RCC 7860 (cell line): ENCODE data around the gene HGFAC.

Source experiments
- DNase-seq: peaks from one replicate; pipeline ENCODE4 v3.0.0-alpha.2; 2015; ENCODE audit warnings: low spot score
- FAIRE-seq: peaks from 2 replicates; lab custom pipeline; 2012; peaks lifted over from hg19 to GRCh38; lab: Jason Lieb, UNC

Gene HGFAC

GRCh38 chr4:3484057-3484973, 42.5 kb downstream of the HGFAC start:
- FAIRE-seq (peak; percentile 84), DNase-seq (peak; percentile 96)

GRCh38 chr4:3485011-3485791, 43.4 kb downstream of the HGFAC start:
- DNase-seq (no peak), FAIRE-seq (no peak)

DNA sequence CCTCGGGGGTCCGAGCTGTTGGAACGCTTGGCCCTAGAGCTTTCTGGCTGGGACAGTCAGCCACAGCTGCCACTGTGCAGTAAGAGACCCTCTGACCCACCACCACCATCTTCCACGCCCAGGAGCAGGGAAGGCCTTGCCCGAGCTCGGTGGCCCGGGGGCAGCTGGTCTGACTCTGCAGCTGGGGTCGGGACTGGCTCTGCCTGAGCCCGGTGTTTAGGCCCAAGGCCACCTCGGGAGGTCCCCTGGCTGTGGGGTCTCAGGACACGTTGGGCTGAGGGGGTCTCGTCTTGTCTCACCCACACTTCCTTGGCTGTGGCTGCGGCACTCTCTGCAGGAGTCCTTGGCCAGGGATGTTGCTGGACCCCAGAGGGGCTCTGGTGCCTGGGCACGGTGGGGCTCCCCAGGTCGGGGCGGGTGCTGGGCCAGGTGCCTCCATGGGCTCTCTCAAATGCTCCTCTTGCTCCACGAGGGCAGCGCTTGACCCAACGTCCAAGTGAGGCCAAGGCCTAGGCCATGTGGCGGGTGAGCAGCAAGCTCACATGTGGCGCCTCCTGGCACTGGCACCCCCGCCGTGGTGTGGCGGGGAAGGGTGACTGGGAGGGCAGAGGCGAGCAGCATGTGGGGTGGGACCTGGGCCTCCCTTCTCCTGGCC, 44.2 kb downstream of the HGFAC start:
- DNase-seq (no peak), FAIRE-seq (no peak)

- DNase-seq (no peak), FAIRE-seq (no peak)
Measured at GRCh38 chr4:3486541-3487540, 45.1 kb downstream of the HGFAC start.

DNA sequence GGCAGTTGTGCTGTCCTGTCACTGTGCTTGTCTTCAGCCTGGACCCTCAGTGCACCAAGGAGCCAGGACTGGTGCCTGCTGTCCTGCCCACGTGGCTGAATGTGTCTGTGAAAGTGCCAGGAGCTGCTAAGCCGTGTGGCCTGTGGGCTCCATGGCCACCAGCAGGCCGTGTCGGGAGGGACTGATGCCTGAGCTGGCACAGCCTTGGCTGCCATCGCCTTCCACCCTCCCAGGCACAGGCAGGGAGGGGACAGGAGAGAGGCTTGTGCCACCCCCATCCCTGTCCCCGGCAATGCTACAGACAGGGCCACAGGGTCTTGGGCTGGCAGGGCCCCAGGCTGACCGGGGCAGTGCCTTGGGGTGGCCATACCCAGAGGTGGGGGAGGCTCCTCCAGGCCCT, 46.1 kb downstream of the HGFAC start:
- FAIRE-seq (no peak), DNase-seq (no peak)

DNA sequence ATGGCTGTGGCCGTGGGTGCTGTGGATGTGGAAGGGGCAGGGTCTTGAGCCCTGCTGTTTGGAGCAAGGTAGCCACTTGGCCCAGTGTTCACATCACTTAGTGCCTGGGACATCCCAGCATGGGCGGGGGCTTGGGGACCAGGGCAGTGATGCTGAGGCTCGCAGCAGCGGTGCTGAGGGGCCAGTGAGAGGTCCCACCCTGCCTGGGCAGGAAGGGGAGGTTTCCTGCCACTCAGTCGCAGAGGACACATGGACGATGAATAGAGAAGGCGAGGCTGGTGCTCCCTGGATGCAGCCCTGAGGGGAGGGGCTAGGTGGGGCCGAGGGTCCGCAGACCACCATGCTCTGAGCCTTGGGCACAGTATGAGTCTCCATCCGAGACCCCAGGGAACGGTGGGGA, 47.1 kb downstream of the HGFAC start:
- DNase-seq = no peak

GRCh38 chr4:3489451-3489962, 47.7 kb downstream of the HGFAC start:
- DNase-seq (no peak), FAIRE-seq (no peak)

More for the DNA sequence above, 47.1 kb downstream of the HGFAC start:
- FAIRE-seq = no peak

- DNase-seq (no peak), FAIRE-seq (no peak)
Measured at GRCh38 chr4:3491681-3492405, 50.1 kb downstream of the HGFAC start.

DNA sequence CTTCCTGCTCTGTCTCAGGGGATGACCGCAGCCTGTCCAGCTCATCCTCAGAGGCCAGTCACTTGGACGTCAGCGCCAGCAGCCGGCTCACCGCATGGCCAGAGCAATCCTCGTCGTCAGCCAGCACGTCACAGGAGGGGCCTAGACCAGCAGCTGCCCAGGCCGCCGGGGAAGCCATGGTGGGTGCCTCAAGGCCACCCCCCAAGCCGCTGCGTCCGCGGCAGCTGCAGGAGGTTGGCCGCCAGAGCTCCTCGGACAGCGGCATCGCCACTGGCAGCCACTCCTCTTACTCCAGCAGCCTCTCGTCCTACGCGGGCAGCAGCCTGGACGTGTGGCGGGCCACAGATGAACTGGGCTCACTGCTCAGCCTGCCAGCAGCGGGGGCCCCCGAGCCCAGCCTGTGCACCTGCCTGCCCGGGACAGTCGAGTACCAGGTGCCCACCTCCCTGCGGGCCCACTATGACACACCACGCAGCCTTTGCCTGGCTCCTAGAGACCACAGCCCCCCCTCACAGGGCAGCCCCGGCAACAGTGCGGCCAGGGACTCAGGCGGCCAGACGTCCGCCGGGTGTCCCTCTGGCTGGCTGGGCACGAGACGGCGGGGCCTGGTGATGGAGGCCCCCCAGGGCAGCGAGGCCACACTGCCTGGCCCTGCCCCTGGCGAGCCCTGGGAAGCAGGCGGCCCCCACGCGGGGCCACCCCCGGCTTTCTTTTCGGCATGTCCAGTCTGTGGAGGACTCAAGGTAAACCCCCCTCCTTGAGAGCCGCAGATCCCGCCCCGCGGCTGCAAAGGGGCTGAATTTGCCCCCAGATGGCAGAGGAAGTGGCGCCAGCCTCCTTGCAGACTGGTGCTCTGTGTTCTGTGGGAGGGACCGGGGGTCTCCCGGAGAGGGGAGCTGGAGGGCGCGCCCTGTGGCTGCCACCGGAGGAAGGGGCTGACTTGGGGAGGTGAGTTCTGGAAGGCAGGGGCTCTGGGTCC, 51.3 kb downstream of the HGFAC start:
- FAIRE-seq (no peak), DNase-seq (no peak)

DNA sequence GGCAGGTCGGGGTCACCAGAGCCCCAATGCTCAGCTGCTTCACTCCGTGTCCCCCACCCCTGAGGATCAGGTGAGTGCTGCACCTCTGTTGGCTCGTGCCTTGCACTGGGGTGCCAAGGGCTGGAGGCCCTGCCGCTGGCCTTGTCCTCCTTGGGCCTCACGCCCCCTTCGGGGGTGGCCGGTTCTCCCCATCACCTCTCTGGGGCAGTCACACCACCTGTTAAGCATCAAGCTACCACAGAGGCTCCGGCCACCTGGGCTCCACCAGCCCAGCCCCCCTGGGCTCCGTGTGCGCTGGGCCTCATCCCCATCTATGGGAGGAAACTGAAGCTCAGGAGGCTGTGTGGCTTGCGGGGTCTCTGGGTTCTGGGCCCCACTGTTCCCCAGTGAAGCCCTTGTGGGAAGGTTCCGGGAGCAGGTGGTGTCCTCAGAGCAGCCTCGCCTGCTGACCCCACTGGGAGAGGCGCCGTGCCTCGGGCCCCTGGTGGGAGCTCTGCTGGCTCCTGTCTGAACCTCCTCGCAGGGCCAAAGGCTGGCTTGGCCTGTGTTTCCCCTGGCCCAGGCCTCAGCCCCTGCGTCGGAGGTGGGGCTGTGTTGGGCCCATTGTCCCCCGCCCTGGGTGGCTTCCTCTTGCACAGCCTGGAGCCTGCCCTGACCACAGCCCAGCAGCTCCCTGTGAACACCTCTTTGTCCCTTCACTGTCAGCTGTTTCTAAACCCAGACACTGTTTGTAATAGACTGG, 52.1 kb downstream of the HGFAC start:
- FAIRE-seq (no peak), DNase-seq (no peak)

DNA sequence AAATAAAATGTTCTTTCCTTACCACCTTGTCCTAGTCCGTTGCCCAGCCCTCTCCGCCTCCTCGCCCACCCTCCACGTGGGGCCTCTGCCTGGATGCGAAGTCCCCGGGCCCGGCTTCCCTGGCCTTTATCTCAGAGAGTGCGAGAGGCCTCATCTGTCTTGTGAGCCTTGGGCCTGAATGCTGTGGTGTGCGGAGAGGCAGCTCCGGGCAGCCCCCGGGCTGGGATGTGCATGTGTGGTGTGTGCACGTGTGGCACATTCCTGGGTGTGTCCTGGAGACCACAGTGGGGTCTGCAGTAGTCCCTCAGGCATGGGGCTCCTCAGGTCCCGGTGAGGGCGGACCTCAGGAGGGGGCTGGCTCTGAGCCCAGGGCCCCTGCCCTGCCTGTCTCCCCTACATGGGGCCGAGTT, 52.7 kb downstream of the HGFAC start:
- DNase-seq (no peak), FAIRE-seq (no peak)

GRCh38 chr4:3495204-3495975, 53.6 kb downstream of the HGFAC start:
- FAIRE-seq (no peak), DNase-seq (no peak)

GRCh38 chr4:3496021-3496420, 54.3 kb downstream of the HGFAC start:
- no peak for FAIRE-seq

GRCh38 chr4:3497095-3497494, 55.3 kb downstream of the HGFAC start:
- DNase-seq = no peak
- FAIRE-seq = no peak

More at GRCh38 chr4:3496021-3496420, 54.3 kb downstream of the HGFAC start:
- no peak for DNase-seq

GRCh38 chr4:3497523-3498389, 56.0 kb downstream of the HGFAC start:
- FAIRE-seq (no peak), DNase-seq (no peak)

DNA sequence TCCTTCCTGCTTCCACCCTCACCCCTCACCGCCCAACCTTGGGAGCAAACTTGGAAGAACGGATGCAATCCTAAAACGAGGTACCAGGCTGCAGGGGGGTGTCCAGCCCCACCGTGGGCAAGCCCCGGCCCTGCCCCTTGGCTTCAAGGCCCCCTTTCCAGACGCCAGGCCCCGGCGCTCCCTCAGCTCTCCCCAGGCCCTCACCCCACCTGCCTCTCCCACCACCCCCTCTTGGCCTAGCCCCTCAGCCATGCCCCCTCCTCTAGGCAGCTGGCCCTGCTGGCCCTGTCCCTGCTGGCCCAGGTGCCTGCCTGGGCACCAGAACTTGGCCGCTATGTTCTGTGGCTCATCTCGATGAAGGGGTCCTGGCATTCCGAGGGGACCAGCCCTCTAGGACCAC, 56.6 kb downstream of the HGFAC start:
- FAIRE-seq = no peak
- DNase-seq = no peak
